Caco-2 (cell line): ENCODE results near the gene GPR3. TPM values are rescaled to one million over a fixed set of nuclear protein-coding genes. Genes with fewer than 3 reads are reported as not detected.

Experiments used
- BruUV-seq: library from RNA; stranded (reverse); fragments of 400-500 nt; replicated peaks from 2 replicates; lab custom pipeline; 2021; lab: Mats Ljungman, UMichigan
- CTCF ChIA-PET: fragments of 300-600 bp; sonication (Branson Sonifier 250); formaldehyde crosslinking; loops from one replicate; lab custom pipeline; 2022; ENCODE audit warnings: antibody characterized with exemption; lab: Charles Lee
- POLR2A ChIA-PET: fragments of 300-600 bp; sonication (Branson Sonifier 250); formaldehyde crosslinking; loops from one replicate; lab custom pipeline; 2022; ENCODE audit warnings: antibody characterized with exemption; lab: Charles Lee
- DNase-seq, 2 experiments: peaks; one replicate each; pipeline versions ENCODE4 v3.0.0 to v3.0.0-alpha.2; 2020 to 2022
- H3K27me3 ChIP-seq: replicated peaks from 2 replicates; pipeline ENCODE4 v1.6.0; 2011; ENCODE audit warnings: low read length; ENCODE audit not compliant: control insufficient read depth, insufficient read depth
- H3K36me3 ChIP-seq: 2 replicates; pipeline ENCODE4 v1.5.1; 2011; ENCODE audit warnings: low read length; ENCODE audit not compliant: control insufficient read depth, insufficient read depth
- H3K4me1 ChIP-seq: fragments of 250-450 bp; sonication (Bioruptor Pico); 2 replicates; pipeline ENCODE4 v1.5.1; 2020; ENCODE audit warnings: mild to moderate bottlenecking
- H3K4me3 ChIP-seq: 2 replicates; pipeline ENCODE4 v1.5.1; 2011; ENCODE audit warnings: low read depth, mild to moderate bottlenecking, control low read depth, low read length
- H3K9me3 ChIP-seq: fragments of 250-450 bp; sonication (Bioruptor Pico); 2 replicates; pipeline ENCODE4 v1.5.1; 2020; ENCODE audit warnings: mild to moderate bottlenecking, moderate library complexity
- H3K27ac Mint-ChIP-seq: one replicate; pipeline ENCODE4 v1.8.0; 2022; ENCODE audit warnings: mixed read lengths; ENCODE audit not compliant: unreplicated experiment
- H3K27me3 Mint-ChIP-seq: one replicate; pipeline ENCODE4 v1.8.0; 2022; ENCODE audit warnings: mixed read lengths; ENCODE audit not compliant: insufficient read depth, unreplicated experiment
- H3K36me3 Mint-ChIP-seq: one replicate; pipeline ENCODE4 v1.8.0; 2022; ENCODE audit warnings: mild to moderate bottlenecking, mixed read lengths; ENCODE audit not compliant: insufficient read depth, unreplicated experiment
- H3K4me1 Mint-ChIP-seq: one replicate; pipeline ENCODE4 v1.8.0; 2022; ENCODE audit warnings: low read depth, mixed read lengths; ENCODE audit not compliant: unreplicated experiment
- H3K4me3 Mint-ChIP-seq: one replicate; pipeline ENCODE4 v1.8.0; 2022; ENCODE audit warnings: mild to moderate bottlenecking, moderate library complexity, mixed read lengths; ENCODE audit not compliant: unreplicated experiment
- H3K9me3 Mint-ChIP-seq: one replicate; pipeline ENCODE4 v1.8.0; 2022; ENCODE audit warnings: mixed read lengths; ENCODE audit not compliant: unreplicated experiment
- CTCF ChIP-seq, 2 experiments: fragments of 200-600 bp in 1 of 2; IDR thresholded peaks; 1 replicate in 1 of 2; 2 replicates in 1 of 2; pipeline versions ENCODE4 v1.5.1 to v1.8.0; 2011 to 2022; ENCODE audit warnings: antibody characterized with exemption in 1 of 2, control low read depth in 1 of 2, inconsistent platforms in 1 of 2, low read depth in 1 of 2, low read length in 1 of 2, mild to moderate bottlenecking in 1 of 2, moderate library complexity in 1 of 2; ENCODE audit not compliant: insufficient read depth in 1 of 2, severe bottlenecking in 1 of 2, unreplicated experiment in 1 of 2
- intact Hi-C: fragments of 100-400 bp; cut with micrococcal nuclease; formaldehyde crosslinking; loops from one replicate; pipeline ENCODE4 v1.10.0; 2022; ENCODE audit not compliant: unreplicated experiment
- total RNA-seq: library from RNA; stranded (reverse); gene quantifications from 2 replicates; pipeline ENCODE4 v1.2.3, GENCODE V29; 2022

GPR3 gene
- total RNA-seq, 1 experiment from 2014 or later, result 0.91 TPM

GRCh38 chr1:27350663-27351540, 41.5 kb upstream of the GPR3 start:
- H3K9me3 ChIP-seq, result no peaks in the 10 kb centered on the region
- peak in 1 of 2 experiments; percentile 19 for TF ChIP-seq CTCF (IDR thresholded peaks at IDR 0.05; ENCODE audit: insufficient read depth in 1 of 2, low read depth in 1 of 2, low read length in 1 of 2, severe bottlenecking in 1 of 2, unreplicated experiment in 1 of 2)
- H3K27ac Mint-ChIP-seq, result peak overlapping the region; percentile 84
- ChIA-PET CTCF (interaction anchor here (0.9 to 3.1 kb wide), 8 partner anchors 15 to 66 kb away, joined by 3 to 28 read pairs (median 4); partner anchors contain the start of gene MAP3K6), POLR2A (interaction anchor here (0.9 to 1.8 kb wide), 6 partner anchors 8 to 224 kb away, joined by 3 to 14 read pairs (median 6); partner anchors contain the start of gene SLC9A1)
- peak; percentile 86 to 93 for DNase-seq
- peaks cover 13% of the 10 kb centered on the region for H3K4me1 Mint-ChIP-seq
- no TSS peak for BruUV-seq
- no peaks in the 10 kb centered on the region for H3K27me3 ChIP-seq
- intact Hi-C loops, result loop anchor here (10.0 kb wide), 1 partner anchor 46 kb away; no protein-coding TSS in a partner anchor
- H3K4me1 ChIP-seq, result 0 out of 2 replicates have a peak, but pooled peaks cover 15% of the 10 kb centered on the region
- no peaks in the 10 kb centered on the region for H3K9me3 Mint-ChIP-seq
- H3K27me3 Mint-ChIP-seq, result no peaks in the 10 kb centered on the region
- peaks cover 44% of the 10 kb centered on the region for H3K36me3 Mint-ChIP-seq
- peak overlapping the region; percentile 90 for H3K4me3 Mint-ChIP-seq
- no peaks in the 10 kb centered on the region for H3K36me3 ChIP-seq
- H3K4me3 ChIP-seq, result peak overlapping the region; percentile 73

- Mint-ChIP-seq H3K4me3 (peak overlapping the region; percentile 90), H3K27me3 (no peaks in the 10 kb centered on the region), H3K4me1 (peaks cover 13% of the 10 kb centered on the region), H3K27ac (peak overlapping the region; percentile 84), H3K36me3 (peaks cover 38% of the 10 kb centered on the region), H3K9me3 (no peaks in the 10 kb centered on the region)
- ChIA-PET POLR2A (interaction anchor here (1.1 to 1.4 kb wide), 3 partner anchors 9 to 25 kb away, joined by 3 to 14 read pairs (median 3); no protein-coding TSS in a partner anchor), CTCF (interaction anchor here (0.9 to 3.1 kb wide), 8 partner anchors 15 to 55 kb away, joined by 3 to 28 read pairs (median 4); partner anchors contain the start of gene MAP3K6)
- H3K4me3 ChIP-seq, result peak overlapping the region; percentile 73
- no TSS peak for BruUV-seq
- H3K4me1 ChIP-seq, result 0 out of 2 replicates have a peak, but pooled peaks cover 15% of the 10 kb centered on the region
- H3K27me3 ChIP-seq, result no peaks in the 10 kb centered on the region
- no peak for TF ChIP-seq CTCF (IDR thresholded peaks at IDR 0.05; ENCODE audit: insufficient read depth in 1 of 2, low read depth in 1 of 2, low read length in 1 of 2, severe bottlenecking in 1 of 2, unreplicated experiment in 1 of 2)
- DNase-seq, result no peak
- H3K36me3 ChIP-seq, result no peaks in the 10 kb centered on the region
- intact Hi-C loops, result loop anchor here (10.0 kb wide), 1 partner anchor 47 kb away; no protein-coding TSS in a partner anchor
- H3K9me3 ChIP-seq, result no peaks in the 10 kb centered on the region
These were observed 40.8 kb upstream of the GPR3 start for GRCh38 chr1:27351541-27352107.

- ChIA-PET POLR2A (interaction anchor here (0.9 kb wide), 1 partner anchor 12 kb away, joined by 13 read pairs; no protein-coding TSS in a partner anchor), CTCF (interaction anchor here (0.6 to 1.2 kb wide), 2 partner anchors 34 to 56 kb away, joined by 3 read pairs; no protein-coding TSS in a partner anchor)
- Histone ChIP-seq H3K4me1 (0 out of 2 replicates have a peak, but pooled peaks cover 10% of the 10 kb centered on the region), H3K9me3 (no peaks in the 10 kb centered on the region), H3K36me3 (no peaks in the 10 kb centered on the region), H3K4me3 (no peak overlapping the region), H3K27me3 (no peaks in the 10 kb centered on the region)
- H3K9me3 Mint-ChIP-seq, result no peaks in the 10 kb centered on the region
- no peak overlapping the region for H3K4me3 Mint-ChIP-seq
- no peak for TF ChIP-seq CTCF (IDR thresholded peaks at IDR 0.05; ENCODE audit: insufficient read depth in 1 of 2, low read depth in 1 of 2, low read length in 1 of 2, severe bottlenecking in 1 of 2, unreplicated experiment in 1 of 2)
- no peaks in the 10 kb centered on the region for H3K27me3 Mint-ChIP-seq
- H3K36me3 Mint-ChIP-seq, result peaks cover 32% of the 10 kb centered on the region
- DNase-seq, result no peak
- H3K27ac Mint-ChIP-seq, result no peak overlapping the region
- intact Hi-C loops, result loop anchor here (10.0 kb wide), 1 partner anchor 48 kb away; no protein-coding TSS in a partner anchor
- no TSS peak for BruUV-seq
- H3K4me1 Mint-ChIP-seq, result peaks cover under 1% of the 10 kb centered on the region
These were observed 39.3 kb upstream of the GPR3 start for GRCh38 chr1:27353166-27353565.
